K562 (cell line): Measurements from ENCODE around the gene ADI1. TPM values are rescaled to one million over a fixed set of nuclear protein-coding genes. Genes with fewer than 3 reads are reported as not detected.

ENCODE experiments used
- CBX3 ChIP-seq, 2 experiments: IDR thresholded peaks; 1 replicate in 1 of 2; 2 replicates in 1 of 2; pipeline ENCODE4 v1.6.1; 2012; ENCODE audit warnings: inconsistent platforms in 2 of 2, low read length in 2 of 2, borderline replicate concordance in 1 of 2, control low read depth in 1 of 2
- CXXC5 ChIP-seq: fragments of 250-450 bp; sonication (Bioruptor Pico); IDR thresholded peaks from 2 replicates; pipeline ENCODE4 v1.8.0; 2022; ENCODE audit warnings: inconsistent platforms, mild to moderate bottlenecking, moderate library complexity
- DIDO1 ChIP-seq: fragments of 450-650 bp; IDR thresholded peaks from 2 replicates; pipeline ENCODE4 v1.6.1; 2016; ENCODE audit warnings: low read depth, missing biosample characterization, missing genetic modification characterization
- ELF2 ChIP-seq: fragments of 250-450 bp; sonication (Bioruptor Pico); IDR thresholded peaks from 2 replicates; pipeline ENCODE4 v1.5.0; 2021; ENCODE audit warnings: mild to moderate bottlenecking
- HES1 ChIP-seq: fragments of 450-650 bp; IDR thresholded peaks from 2 replicates; pipeline ENCODE4 v1.6.1; 2016; ENCODE audit warnings: low read depth, mild to moderate bottlenecking, moderate library complexity
- MECOM ChIP-seq: fragments of 250-450 bp; sonication (Bioruptor Pico); IDR thresholded peaks from 2 replicates; pipeline ENCODE4 v1.8.0; 2022; ENCODE audit warnings: inconsistent platforms
- NBN ChIP-seq: fragments of 450-650 bp; IDR thresholded peaks from 2 replicates; pipeline ENCODE4 v1.6.1; 2016; ENCODE audit warnings: low read depth, mild to moderate bottlenecking
- NFIX ChIP-seq: fragments of 250-450 bp; sonication (Bioruptor Pico); IDR thresholded peaks from 2 replicates; pipeline ENCODE4 v1.4.0; 2020; ENCODE audit warnings: low read depth, mild to moderate bottlenecking, moderate library complexity
- POLR2AphosphoS2 ChIP-seq: IDR thresholded peaks from 2 replicates; pipeline ENCODE4 v1.6.1; 2012; ENCODE audit warnings: low read length, improper control_type of control experiment
- POLR2G ChIP-seq: fragments of 200-400 bp; formaldehyde crosslinking; IDR thresholded peaks from 2 replicates; pipeline ENCODE4 v1.6.1; 2017; ENCODE audit warnings: low read depth, mild to moderate bottlenecking, antibody characterized with exemption, low read length, moderate library complexity
- RBM14 ChIP-seq: fragments of 200-400 bp; formaldehyde crosslinking; IDR thresholded peaks from 2 replicates; pipeline ENCODE4 v1.6.1; 2018; ENCODE audit warnings: low read depth, mild to moderate bottlenecking, low read length, moderate library complexity, borderline replicate concordance; ENCODE audit not compliant: insufficient read depth
- SMARCE1 ChIP-seq: fragments of 450-650 bp; IDR thresholded peaks from 2 replicates; pipeline ENCODE4 v1.7.1; 2016; ENCODE audit warnings: mild to moderate bottlenecking
- SP2 ChIP-seq: IDR thresholded peaks from 2 replicates; pipeline ENCODE4 v1.6.1; 2011; ENCODE audit warnings: mild to moderate bottlenecking, low read depth, low read length, moderate library complexity; ENCODE audit not compliant: poor library complexity, severe bottlenecking; ENCODE audit errors: extremely low read depth
- SRSF9 ChIP-seq: fragments of 200-400 bp; formaldehyde crosslinking; IDR thresholded peaks from 2 replicates; pipeline ENCODE4 v1.6.1; 2017; ENCODE audit warnings: low read depth, low read length, borderline replicate concordance
- TRIM28 ChIP-seq: fragments of 450-650 bp; IDR thresholded peaks from 2 replicates; pipeline ENCODE4 v1.6.1; 2017
- VEZF1 ChIP-seq: fragments of 200-800 bp; sonication (Bioruptor generic); IDR thresholded peaks from 2 replicates; pipeline ENCODE4 v1.6.1; 2017; ENCODE audit warnings: missing genetic modification characterization, missing compliant biosample characterization
- ZBED1 ChIP-seq: IDR thresholded peaks from 2 replicates; pipeline ENCODE4 v1.6.1; 2014
- ZBTB5 ChIP-seq: fragments of 450-650 bp; IDR thresholded peaks from 2 replicates; pipeline ENCODE4 v1.6.1; 2017; ENCODE audit warnings: antibody characterized with exemption
- ZBTB8A ChIP-seq: fragments of 450-650 bp; IDR thresholded peaks from 2 replicates; pipeline ENCODE4 v1.6.1; 2018; ENCODE audit warnings: mild to moderate bottlenecking, moderate library complexity; ENCODE audit not compliant: partially characterized antibody
- ZNF165 ChIP-seq: fragments of 250-450 bp; sonication (Bioruptor Pico); IDR thresholded peaks from 2 replicates; pipeline ENCODE4 v1.4.0; 2020; ENCODE audit warnings: borderline replicate concordance
- ZNF76 ChIP-seq: fragments of 250-450 bp; sonication (Bioruptor Pico); IDR thresholded peaks from 2 replicates; pipeline ENCODE4 v1.4.0; 2020; ENCODE audit warnings: mild to moderate bottlenecking, moderate library complexity, borderline replicate concordance
- polyA plus RNA-seq, 8 experiments: library from polyadenylated mRNA; depleted of rRNA in 4 of 8; stranded (reverse) in 5 of 8; unstranded in 3 of 8; fragments of >200 nt; fragmentation: Nextera tagmentation in 2 of 8; fragmentation: Illumina TruSeq in 1 of 8; extraction: Ambion mirVana in 2 of 8; extraction: Trizol in 1 of 8; gene quantifications; 2 replicates each; pipeline versions ENCODE4 v1.2.1 to v1.2.3, GENCODE V29; 2011 to 2014; ENCODE audit warnings: inconsistent platforms in 1 of 8, missing spikeins in 1 of 8
- total RNA-seq, 7 experiments: library from RNA; depleted of rRNA in 6 of 7; stranded (reverse); fragments of >200 nt in 6 of 7; fragmentation: Illumina TruSeq in 2 of 7; extraction: Trizol in 2 of 7; gene quantifications; 2 replicates each; pipeline versions ENCODE4 v1.2.1 to v1.2.3, GENCODE V29; 2011 to 2021; ENCODE audit warnings: low replicate concordance in 1 of 7

ADI1 gene
- total and polyA plus RNA-seq, 9 of the 15 experiments (the other 6 are each of a cell fraction or from before 2014, with no cell fraction given) = 6.1 to 51.0 (median 27.1) TPM

- TF ChIP-seq ZBTB5 (no peak), ZBED1 (no peak), ZBTB8A (no peak), SRSF9 (no peak), ZNF76 (CRISPR knock-in tag) (0 out of 2 replicates have a peak, but pooled peaks have one; percentile 47), DIDO1 (tag) (no peak), POLR2G (peak; percentile 95), CBX3 (IDR thresholded peaks at IDR 0.05; ENCODE audit: borderline replicate concordance in 1 of 2, low read length in 2 of 2) (no peak), VEZF1 (CRISPR knock-in tag) (peak; percentile 35; the same call in 1 of the 2 replicates), TRIM28 (no peak), ELF2 (CRISPR knock-in tag) (no peak), SP2 (no peak), ZNF165 (CRISPR knock-in tag) (no peak), POLR2AphosphoS2 (no peak), HES1 (no peak), NFIX (CRISPR knock-in tag) (no peak), MECOM (CRISPR knock-in tag) (no peak), NBN (no peak), CXXC5 (CRISPR knock-in tag) (peak; percentile 84), RBM14 (0 out of 2 replicates have a peak, but pooled peaks have one; percentile 4), SMARCE1 (no peak)
These were observed at the start of gene ADI1 (continued) for GRCh38 chr2:3519255-3520205.
